Measurements from ENCODE around the gene MLLT3.

MLLT3 gene

DNA sequence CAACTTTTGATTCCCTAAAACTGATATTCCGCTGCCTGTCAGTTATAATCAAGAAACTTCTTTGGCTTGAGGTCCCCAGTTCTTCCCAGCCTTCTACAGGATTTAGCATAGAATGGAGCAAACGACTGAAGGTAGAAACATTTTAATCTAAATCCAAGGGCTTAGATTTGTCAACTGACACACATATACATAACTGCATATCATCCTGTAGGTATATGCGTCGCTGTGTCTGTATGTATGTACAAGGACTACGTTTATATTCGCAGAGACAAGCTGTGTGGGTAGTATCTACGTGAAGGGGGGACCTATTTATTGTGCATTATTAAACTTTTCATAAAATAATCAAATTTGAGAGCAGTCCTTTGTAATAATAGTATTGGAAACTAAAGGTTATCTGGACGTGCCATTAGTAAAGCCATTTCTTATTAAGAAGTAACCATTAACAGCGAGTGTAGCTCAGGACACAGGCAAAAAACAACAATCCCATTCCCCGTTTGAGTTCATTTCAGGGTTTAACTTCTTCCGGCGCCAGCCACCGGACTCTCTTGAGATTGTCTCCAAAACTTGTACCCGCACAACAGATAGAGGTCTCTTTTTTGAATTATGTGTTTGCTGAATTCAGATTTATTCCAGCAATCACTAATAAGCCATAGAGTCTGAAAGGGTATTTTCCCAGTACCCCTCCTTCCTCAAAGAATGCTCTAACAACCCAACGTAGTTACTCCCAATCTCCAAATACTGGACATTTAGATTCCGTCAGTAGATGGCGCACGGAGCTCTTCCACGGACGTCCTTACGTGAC lies 2.1 kb upstream of the MLLT3 start:
- no peak for DNase-seq (ENCODE audit: low read depth)

DNA sequence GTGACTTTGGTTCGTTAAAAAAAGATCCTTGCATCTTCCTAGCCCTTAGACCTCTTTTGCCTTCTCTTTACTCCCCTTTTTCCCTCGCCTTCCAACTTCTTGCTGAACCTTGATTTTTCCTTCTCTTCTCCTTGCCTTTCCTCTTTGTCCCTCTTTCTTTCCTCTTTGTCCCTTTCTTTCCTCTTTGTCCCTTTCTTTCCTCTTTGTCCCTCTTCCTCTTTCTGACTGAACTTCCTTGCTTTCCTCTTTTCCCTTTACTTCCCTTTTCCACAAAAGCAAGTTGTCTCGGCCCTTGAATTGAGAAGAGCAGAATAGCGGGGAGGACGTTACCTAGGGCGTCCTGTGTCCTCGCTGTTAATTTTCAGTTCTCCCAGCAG lies 1.4 kb upstream of the MLLT3 start:
- DNase-seq (ENCODE audit: low read depth) = no peak

DNA sequence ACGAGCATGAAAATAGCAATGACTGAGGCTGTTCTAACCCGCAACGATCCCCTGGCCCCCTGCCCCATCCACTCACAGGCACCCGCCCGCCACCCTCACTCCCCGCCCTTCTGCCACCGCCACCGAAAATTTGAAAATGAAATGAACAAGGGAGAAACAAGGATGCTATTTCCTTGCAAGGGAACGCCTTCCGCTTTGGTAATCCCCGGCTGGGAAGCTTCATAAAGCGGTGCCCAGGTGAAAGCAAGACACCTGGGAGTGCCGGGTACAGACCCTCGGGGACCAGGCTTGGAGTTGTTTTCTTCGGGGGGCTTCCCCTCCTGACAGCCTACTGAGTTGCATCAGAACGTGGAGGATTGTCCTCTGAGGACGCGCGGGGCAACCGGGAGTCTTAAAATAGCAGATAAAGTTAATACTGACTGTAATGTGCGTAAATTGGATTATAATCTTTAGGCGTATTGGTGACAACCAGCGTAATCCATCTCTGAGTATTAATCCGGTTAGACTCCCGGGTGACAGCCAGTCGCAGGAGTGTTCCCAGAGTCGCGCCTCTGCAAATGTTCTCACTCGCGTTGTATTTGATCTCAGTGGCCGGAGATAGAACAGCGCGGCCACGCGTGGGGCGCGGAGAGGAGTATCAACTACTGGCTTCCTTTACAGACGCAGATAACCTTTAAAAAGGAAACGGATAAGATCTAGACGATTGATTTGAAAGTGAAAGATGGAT lies 885 bp upstream of the MLLT3 start:
- peak; percentile 20 for DNase-seq (ENCODE audit: low read depth)

DNA sequence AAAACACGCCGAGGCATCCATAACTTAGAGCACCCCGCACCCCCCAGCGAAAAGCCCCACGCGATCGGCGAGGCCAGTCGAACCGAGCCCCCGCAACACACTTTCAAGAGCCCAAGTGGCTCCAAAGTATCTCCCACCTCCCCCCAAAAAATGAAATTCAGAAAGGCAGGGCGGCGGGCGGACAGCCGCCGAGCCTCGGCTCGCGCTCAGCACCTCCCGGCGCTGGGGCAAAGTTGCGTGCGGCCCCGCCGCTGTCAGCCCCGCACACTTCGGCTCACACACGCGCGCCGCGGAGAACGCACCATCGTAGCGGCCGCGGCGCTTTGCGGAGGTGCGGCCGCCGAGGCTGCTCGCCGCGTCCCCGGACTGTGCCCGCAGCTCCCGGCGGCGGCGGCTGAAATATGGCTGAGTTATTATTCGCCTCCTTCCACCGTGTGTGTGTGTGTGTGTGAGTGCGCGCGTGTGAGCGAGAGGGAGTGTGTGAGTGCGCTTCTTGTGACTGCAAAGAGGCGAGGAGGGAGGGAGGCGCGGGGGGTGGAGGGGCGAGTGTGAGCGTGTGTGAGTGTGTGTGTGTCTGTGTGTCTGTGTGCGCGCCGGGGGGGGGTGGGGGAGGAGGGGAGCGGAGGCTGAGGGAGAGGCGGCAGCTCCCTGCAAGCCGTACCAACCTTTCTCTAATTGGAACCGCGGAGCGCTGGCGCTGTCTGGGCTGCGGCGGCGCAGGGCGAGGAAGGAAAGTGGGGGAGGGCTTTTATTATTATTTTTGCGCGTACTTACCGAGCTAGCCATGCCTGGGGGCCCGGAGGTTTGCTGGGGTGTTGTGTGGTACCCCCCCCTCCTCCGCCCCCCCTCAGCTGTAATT lies 599 bp downstream of the MLLT3 start:
- peak; percentile 39 for DNase-seq (ENCODE audit: low read depth)

DNA sequence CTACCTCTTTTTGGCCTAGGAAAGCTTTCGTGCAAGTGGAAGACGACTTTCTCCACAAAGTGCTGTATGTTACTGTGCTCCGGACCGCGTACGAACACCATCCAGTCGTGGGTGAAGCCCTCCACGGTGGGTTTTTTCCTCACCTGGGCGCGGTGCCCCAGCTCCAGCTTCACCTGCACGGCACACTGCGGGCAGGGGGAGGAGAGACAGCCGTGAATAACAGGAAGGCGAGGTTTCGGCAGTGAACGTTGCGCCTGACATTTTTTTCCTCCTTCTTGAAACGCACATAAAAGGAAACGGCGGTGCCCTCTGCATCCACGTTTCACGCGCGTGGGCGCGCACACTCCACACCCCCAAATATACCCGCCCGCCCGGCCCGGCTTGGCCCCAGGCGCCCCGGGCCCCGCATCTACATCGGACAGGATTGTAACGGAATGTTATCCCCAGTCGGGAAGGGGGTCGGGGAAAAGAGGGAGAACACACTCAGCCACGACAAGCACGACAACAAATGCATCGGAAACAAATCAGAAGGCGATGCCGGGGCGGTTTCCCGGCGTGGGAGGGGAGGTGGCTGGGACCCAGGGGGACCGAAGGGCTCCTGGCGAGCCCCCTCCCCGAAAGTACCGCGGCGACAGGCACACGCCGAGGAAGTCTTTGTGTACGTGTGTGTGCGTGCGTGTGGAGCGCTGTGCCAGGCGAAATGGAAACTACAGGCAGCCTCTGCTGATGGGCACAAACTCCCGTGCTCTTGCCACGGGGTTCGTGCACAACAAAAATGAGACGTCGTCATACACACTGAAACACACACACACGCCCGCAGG lies 1.4 kb downstream of the MLLT3 start:
- DNase-seq (ENCODE audit: low read depth) = peak; percentile 14

DNA sequence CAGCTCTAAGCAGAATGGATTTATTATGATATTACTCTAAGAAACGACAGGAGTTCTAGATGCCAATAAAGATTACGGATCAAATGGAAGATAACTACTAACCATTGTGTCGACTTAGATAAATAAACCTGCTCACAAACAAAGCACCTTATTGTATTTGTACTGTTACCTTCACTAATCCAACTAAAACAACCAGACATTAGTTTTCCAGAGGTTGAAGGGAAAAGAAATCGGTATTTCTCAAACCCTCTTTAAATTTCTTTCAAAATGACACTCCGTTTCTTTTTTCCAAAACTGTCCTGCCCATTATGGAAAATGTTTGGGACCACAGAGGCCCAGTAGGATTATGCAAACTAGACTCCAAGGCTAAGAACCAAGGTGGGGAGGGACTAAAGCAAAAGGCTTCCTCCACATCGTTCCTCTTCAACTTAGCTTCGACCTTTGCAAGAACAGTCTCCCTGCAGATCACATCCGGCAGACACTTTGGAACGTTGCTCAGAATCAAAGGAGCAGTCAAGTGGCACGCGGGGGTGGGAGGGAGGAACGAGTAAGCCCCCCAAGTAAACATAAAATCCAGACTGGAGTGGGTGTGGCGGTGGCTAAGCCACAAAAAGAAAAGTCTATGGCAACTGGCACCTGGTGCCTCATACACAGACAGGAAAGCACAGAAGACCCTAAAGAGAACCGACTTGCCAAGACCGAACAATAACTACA lies 2.7 kb downstream of the MLLT3 start:
- DNase-seq (ENCODE audit: low read depth) = no peak

DNA sequence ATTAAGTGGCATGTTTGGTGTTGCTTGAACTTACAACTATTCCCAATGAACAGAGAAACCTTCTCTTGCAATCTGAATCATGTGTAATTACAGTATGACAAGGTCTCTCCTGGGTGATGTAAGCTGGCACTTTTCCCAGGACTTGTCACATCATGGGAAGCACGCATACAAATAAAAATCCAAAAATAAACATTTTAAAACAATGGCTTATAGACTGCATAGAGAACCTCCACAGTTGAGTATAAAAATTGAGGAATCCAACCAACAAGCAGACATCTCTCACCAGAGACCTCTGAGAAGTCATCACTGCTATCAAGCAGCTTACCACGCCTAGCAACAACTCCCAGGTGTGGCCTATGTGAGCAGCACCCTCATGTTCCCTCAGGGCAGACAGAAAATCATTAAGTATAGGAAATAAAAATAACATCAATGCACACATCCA lies 3.9 kb downstream of the MLLT3 start:
- no peak for DNase-seq (ENCODE audit: low read depth)

DNA sequence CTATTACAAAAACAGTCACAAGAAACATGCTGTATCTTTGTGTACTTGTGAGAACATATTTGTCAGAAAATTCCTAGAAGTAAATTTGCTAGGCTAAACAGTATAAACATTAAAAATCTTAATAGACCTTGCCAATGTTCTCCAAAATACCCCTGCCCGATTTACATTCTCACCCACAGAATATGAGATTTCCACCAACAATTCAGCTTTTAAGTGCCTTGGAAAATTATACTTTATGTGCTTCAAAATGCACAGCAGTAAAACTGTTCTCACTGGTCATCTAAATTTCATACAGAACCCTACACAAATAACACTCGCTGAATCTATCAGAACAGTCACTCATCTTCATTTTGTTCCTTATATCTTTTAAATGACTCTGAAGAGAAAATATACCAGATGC lies 5.5 kb downstream of the MLLT3 start:
- DNase-seq (ENCODE audit: low read depth) = no peak

DNA sequence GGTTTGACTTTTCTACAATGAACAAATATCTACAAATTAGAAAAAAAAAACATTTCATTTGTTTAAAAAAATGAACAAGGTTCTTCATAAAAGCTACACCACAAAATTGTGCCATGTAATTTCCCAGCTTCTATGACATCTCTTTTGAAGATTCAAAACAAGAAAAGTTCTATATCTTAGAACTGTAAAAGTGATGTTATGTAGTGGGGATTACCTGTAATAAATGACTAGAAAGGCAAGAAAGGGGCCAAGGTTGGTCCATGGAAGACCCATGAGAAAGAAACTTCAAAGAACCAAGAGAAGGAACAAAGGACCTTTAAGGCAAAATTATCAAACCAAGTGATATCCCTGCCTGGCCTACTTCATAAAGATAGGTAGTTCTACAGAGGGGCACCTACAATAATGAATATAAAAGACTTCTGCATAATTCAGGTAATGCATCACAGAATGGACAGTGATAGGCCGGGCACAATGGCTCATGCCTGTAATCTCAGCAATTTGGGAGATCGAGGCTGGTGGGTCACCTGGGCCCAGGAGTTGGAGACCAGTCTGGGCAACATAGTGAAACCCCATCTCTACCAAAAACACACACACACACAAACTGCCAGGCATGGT lies 7.6 kb downstream of the MLLT3 start:
- no peak for DNase-seq (ENCODE audit: low read depth)

DNA sequence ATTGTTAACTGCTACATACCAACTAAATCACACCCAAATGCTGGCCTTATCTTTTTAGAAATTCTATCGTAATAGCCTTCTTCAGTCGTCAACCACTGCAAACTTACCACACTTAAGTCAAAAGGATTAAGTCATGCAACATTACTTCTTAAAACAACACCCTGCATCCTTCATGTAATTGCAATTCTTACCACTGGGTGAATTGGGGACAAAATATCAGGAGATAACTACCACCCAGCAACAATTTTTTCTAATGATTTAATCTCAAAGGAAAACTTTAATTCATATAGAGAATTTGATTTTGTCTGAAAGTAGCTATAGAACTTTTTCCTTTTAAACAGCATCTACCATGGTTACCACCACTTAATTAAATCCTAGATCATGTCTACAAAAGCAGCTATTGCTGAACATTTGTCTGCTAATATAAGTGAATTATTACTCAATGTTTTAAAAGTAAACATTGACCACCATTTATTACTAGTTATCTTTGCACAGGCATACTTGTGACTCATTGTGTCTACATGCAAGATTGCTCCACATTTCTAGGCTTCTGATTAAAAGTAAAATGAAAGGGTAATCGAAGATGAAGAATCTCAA lies 10.5 kb downstream of the MLLT3 start:
- no peak for DNase-seq (ENCODE audit: low read depth)

DNA sequence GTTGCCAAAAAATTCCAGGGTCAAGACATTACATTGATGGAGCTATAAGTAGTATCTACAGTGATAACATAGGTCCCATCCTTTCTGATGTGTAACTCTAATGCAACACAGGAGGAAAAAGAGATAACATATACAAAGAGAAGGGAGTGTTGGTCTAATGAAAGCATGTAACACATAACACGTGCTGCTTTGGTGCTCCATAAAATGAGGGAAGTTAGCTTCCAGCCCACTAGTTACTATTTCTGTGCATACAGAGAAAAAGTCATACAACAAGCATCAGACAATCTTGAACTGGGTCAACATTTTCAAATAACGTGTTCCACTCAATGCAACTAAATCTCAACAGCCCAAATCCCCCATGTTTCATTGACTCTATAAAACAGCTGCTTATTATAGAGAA lies 11.7 kb downstream of the MLLT3 start:
- DNase-seq (ENCODE audit: low read depth) = no peak

DNA sequence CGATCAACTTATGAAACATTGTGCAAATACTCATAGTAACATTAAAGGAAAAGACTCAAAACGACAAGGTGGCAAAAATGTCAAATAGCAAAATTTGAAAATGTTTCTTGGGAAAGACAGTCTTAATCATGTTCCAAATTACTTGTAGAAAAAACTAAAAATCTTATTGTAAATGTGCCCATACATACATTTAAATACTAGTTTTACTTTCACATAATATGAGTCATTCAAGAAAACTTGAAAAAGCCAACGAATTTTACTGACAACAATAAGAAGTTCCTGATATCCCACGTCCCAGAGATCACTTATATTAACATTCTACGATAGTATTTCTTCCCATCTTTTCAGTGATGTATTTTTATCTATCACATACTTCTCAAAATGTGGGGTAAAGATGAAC lies 13.7 kb downstream of the MLLT3 start:
- DNase-seq (ENCODE audit: low read depth) = no peak

DNA sequence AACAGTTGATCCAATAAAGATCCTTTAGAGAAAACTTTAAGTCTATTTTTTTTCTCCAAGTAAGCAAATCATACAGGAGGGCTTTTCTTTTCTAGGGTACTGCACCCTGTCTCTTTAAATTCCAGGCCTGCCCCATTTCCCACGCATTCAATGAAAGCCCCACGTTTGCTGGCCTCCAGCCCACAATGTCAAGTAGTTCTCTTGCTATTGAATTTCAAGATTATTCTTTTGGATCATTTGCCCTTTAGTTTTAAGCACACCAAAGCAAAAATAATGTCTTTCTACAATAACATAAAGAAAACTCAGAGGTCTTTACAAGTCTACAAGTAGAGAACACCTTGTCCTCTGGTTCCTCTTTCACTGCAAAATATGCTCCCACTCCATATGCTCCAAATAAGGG lies 15.6 kb downstream of the MLLT3 start:
- DNase-seq (ENCODE audit: low read depth) = no peak

DNA sequence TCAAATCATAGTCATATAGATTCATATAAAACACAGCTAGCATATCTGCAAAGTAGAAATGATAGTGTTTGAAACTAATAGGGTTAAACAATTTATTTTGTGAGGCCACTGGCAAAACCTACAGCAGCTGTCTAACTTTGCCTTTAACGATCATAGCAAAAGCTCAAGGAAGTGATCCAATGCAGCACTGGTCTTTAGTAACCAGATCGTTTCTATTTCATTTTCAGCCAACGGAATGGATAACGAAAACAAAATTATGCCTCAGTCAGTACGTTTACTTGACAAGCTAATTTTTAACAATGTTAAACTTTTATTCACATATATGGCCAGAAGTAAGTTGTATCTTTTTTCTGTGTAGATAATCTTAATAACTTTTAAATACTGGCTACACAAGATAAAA lies 17.7 kb downstream of the MLLT3 start:
- DNase-seq (ENCODE audit: low read depth) = no peak

DNA sequence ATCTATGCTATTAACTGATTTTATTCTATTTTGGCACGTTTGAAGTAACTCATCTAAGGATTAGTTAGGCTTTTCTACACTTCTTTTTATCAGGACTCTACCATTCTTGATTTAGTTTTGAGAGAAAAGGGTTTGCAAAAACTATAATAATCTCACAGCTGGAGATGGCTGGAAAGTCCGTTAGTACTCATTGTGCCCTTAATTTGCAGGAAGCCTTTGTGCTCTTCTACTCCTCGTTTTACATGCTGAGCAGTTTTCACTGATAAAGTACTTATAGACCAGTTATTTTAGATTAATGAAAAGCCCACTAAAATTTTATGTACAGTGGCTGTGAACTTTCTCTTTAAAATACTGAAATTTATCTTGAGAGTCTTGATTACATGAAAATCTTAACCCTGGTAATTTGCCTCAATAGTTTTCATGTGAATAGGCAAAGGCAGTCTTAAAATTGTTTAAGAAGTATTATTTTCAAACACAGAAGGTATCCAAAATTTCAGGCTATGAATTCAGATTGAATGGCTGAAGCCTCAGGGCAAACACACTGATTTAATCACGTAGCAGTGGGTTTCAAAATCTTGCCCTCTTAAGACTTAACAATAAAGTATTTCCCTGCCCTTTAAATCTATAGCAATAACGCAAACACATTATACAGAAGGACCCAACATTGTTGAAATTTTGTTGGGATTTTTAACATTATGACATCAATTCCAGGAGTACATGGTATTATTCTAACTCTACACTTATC lies 18.6 kb downstream of the MLLT3 start:
- no peak for DNase-seq (ENCODE audit: low read depth)

DNA sequence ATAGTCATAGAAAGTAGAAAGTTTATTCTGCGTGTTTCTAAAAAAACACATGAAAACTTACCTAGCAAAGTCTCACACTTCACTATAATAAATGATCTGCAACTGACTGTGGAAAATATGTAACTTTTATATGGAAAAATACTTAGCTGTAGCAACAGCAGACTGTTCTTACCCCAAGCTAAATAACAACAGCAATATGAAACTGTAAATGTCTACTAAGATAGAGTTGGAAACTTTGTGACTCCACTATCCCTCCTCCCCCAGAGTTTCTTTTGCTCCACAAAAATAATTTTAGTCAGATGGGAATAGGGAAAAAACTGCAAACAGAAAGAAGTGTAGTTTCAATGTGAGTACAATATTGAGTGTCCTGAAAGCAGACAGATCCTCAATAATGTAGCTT lies 21.0 kb downstream of the MLLT3 start:
- no peak for DNase-seq (ENCODE audit: low read depth)

DNA sequence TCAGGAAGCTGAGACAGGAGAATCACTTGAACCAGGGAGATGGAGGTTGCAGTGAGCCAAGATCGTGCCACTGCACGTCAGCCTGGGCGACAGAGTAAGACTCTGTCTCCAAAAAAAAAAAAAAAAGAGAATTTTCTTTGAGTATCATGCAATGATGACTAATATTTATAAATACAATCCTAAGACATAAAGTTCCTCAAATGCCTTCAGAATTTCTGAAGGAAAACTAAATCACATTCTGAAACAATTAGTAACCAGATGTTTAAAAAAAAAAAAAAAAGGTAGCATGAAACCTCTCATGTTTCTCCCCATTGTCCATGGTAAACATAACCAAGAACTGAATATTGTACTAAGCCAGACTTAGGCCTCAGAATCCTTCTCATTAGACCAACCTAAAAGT lies 23.1 kb downstream of the MLLT3 start:
- no peak for DNase-seq (ENCODE audit: low read depth)

DNA sequence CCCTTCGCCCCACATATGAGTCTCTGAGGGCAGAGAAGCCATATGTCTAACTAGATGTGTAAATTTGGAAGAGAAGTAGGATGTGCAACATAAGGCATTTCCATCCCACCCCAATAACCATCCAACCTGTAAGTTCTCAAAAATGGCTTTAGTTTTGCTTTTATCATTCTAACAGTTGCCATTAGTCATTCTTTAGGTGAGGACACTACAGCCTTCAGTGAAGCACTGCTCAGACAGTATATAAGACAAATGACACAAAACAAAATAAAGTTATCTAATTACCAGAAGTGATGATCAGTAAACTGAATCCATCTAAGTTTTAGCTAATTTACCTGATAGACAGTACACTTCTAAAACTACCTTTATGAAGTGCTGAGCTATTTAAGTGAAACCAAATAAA lies 23.9 kb downstream of the MLLT3 start:
- DNase-seq (ENCODE audit: low read depth) = no peak

DNA sequence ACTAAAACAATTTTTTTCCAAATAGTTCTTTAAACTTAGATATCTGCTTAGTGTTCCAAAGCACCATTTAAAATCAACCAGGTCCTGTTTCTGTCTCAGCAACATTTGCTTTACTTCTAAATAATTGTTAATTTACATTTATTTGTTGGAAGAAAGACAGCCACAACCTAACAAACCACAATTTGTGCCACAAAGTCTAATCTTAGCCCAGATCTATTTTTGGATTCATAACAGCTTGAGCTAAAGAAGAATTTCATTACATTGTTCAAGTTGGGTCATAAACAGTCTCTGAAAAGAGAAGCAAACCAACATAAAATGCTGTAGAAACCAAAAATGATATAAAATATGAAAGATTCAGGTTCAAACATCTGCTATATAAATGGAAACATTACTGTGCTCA lies 24.4 kb downstream of the MLLT3 start:
- no peak for DNase-seq (ENCODE audit: low read depth)

DNA sequence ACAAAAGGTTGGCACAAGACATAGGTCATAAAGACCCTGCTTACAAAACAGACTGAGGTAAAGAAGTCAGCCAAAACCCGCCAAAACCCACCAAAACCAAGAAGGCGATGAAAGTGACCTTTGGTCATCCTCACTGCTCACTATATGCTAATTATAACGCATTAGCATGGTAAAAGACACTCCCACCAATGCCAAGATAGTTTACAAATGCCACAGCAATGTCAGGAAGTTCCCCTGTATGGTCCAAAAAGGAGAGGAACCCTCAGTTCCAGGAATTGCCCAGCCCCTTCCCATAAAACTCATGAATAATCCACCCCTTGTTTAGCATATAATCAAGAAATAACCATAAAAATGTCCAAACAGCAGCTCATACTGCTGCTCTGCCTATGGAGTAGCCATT lies 27.7 kb downstream of the MLLT3 start:
- DNase-seq (ENCODE audit: low read depth) = no peak
